IPS-NIHi11 (cell line): ENCODE results near the gene CPN2.

Source experiments
- DNase-seq: peaks from one replicate; pipeline ENCODE4 v3.0.0; 2012; ENCODE audit warnings: mixed read lengths, low spot score

The CPN2 gene

DNA sequence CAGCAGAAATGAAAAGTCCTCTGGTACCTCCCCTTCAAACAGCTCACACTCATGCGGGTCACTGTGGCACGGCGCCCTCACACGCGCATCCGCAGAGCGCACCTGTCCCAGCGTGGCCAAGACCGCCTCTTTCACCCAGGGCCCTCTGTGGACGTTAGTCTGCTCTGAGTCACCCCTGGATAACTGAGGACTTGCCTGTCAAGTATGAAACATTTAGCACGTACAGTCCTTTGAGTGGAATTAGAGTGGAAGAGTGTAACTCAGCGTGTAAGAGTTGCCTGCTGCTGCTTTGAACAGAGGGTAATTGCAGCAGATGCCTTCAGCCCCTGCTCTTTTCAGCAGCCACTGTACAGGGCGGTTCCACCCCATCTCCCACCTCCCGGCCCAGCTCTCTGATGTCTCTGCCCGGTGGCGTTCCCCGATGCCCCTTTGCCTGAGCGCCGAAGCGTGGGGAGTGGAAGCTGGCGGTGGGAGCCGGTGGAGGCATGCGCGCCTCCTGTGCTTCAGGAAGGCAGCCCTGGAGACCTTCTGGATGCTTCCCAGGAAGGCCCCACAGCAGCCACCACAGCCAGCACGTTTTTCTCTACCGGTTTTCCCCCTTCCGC lies 23.0 kb downstream of the CPN2 start:
- DNase-seq: no peak

DNA sequence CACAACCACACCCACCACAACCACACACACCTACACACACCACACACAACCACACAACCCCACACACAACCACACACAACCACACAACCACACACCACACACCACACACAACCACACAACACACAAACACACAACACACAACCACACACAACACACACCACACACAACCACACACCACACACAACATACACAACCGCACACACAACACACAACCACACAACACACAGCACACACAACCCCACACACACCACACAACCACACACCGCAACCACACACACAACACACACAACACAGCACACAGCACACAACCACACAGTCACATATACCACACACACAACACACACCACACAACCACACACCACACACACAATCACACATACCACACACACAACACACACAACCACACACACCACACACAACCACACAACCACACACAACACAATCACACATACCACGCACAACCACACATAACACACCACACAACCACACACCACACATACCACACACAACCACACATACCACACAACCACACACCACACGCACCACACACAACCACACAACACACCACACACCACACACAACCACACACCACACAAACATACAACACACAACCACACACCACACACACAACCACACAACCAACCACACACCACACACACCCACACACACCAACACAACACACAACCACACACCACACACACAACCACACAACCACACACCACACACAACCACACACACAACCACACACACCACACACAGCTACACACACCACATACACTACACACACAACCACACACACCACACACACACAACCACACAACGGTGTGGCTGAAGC lies 23.7 kb downstream of the CPN2 start:
- DNase-seq: no peak

DNA sequence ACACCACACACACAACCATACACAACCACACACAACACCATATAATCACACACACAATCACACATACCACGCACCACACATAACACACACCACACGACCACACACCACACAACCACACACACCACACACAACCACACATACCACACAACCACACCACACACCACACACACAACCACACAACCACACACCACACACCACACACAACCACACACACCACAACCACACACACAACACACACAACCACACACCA lies 24.2 kb downstream of the CPN2 start:
- DNase-seq: no peak

DNA sequence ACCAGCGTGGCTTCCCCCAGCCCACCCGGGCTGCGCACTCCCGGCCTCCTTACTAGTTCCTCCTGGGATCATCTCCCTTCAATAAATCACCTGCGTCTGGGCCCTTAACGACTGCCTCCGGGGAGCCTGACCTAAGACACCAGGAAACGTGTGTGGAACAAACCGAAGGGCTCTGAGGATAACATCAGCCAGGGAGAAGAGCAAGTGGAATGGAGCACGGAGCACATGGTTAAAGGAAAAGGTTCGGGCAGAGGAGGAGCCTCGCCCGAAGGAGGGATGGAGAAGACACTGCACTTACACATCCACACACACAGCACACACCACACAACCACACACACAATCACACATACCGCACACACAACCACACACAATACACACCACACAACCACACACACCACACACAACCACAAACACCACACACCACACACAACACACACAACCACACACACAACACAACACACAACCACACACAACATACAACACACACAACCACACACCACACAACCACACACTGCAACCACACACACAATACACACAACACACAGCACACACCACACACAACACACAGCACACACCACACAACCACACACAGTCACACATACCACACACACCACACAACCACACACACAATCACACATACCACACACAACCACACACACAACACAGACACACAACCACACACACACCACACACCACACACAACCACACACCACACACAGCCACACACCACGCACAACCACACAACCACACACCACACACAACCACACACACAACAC lies 24.7 kb downstream of the CPN2 start:
- no peak for DNase-seq

DNA sequence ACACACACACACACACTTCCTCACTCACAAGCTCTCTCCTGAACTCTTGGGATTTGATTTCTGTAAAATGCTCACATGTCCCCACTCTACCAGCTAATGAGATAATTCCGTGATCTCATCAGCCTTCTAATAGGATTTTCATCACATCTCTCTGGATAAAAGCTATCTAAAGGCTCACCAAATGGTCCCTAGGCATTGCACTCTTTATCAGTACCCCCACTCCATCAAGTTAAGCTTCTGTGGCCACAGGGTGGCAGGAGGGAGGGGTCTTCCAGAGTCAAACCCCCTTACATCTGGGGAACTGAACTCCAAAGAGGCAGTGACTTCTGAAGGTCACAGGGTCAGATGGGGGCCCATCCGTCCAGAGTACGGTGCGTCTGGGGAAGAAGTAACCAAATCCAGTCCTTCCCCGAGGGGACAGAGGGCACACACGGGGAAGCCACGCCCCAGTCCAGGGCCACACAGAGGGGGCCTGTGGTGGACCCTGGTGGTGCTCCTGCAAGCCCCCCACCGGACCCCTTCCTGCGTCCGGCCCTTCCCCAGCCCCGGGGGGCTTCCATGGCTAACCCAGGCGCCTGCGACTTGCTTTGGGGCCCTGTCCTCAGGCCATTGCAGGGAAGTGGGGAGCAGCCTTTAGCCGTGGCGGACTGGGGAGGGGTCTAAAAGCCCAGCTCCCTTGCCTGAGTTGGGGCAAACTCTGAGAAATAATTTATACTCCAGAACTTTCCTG lies 25.5 kb downstream of the CPN2 start:
- no peak for DNase-seq

DNA sequence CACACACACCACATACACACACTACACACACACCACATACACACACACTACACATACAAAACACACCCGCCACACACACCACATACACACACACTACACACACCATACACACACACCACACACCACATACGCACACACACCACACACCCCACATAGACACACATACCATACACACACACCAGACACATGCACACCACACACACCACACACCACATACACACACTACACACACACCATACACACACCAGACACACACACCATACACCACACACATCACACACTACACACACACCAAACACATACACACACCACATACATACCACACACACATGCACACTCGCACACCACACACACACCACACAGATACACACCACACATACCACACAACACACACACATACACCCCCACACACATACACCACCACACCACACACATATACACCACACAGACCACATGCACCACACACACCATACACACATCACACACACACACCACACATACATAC lies 26.3 kb downstream of the CPN2 start:
- DNase-seq: no peak

DNA sequence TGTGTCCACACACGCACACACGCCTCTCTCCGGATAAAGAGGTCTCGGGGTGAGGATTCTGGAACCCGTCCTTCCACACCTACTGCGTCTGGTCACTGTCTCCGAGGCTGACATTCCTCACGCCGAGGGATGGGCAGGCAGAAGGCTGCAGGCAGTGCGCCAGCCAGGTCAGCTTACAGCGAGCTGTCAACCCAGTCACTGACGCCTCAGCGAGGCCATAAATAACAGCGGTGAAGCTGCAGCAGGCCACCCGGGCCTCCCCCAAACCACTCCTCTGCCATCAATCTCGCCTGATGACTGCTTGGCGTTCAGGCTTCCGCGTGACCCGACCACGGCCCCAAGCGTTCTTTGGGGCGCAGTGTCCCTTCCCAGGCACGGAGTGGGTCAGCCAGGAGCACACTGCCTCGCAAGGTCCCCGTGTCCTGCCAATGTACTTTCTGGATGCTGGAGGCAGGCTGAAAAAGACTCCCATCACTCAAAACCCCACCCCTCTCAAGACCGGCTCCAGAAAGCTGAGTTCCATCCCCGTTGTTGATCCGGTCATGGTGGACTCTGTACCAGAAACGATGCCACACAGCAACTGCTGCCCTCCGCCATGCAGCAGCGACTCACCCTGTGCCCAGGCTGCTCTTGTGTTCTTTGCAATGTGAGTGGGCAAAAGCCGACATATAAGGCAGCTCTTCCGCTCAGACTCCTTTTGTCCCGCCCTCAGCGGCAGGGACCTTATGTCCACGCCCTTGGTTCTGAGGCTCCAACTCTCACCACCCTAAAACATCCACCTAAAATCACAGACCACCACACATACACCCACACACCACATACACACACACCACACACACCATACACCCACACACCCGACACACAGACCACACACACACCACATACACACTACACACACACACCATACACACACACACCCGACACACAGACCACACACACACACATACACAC lies 27.1 kb downstream of the CPN2 start:
- no peak for DNase-seq

DNA sequence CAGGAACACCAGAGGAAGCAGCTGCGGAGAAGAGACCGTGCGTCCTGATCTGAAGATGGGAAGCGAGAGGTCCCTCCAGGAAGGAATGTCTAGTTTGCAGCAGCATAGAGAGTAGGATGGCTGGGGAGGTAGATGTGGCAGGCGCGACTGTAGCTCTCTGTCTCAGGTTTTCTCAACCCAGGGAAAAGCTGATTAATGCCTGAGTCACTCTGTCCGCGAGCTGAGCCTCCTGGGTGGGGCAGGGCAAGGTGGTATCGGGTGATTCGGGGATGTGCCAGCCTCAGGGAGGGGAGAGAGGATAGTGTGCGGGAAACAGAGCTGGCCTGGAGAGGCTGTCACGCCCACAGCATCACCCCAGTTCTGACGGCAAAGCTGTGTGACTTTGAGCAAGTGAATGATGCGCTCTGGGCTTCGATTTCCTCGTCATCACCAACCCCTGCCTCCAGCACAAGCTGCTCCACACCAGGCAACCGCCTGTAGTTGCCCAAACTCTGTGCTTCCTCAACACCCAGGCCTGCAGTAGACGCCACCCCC lies 28.4 kb downstream of the CPN2 start:
- no peak for DNase-seq

DNA sequence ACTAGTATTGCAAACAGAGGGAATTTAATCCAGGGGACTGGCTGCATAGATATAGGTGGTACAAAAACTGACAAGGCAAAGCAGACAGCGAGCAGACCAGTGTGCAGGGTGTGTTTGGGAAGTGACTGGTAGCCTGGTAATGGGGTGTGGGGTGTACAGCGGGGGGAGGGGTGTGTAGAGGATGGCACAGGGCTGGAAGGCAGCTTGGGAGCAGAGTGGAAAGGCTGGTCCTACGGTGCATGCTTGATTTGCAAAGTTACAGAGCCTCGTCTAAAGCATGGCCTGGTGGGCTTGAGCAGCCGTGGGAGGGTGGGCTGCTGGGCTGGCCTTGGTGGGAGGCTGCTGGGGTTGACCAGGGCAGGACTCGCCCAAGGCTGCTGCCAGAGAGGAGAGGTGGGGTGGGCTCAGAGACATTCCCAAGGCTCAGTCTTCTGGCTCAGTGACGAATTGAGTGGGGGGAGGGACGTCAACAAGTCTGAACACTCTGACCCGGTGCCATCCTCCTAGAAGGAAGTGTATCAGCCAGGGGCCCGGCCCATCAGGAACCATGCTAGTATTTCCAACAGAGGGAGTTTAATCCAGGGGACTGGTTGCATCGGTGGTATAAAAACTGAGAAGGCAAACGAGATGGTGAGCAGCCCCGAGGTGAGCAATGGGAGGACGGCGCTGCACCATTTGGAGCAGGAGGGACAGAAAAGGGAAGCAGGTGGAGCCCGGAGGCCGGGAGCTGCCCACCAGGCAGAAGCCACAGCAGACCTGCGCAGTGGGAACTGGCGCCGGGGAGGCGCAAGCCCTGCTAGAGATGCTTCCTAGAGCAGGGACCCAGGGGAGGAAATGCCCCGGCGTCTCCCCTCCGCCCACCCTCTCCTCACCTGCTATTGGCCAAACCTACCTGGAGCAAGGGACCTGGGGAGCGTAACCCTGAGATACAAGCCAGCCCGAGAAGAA lies 29.2 kb downstream of the CPN2 start:
- DNase-seq: no peak

DNA sequence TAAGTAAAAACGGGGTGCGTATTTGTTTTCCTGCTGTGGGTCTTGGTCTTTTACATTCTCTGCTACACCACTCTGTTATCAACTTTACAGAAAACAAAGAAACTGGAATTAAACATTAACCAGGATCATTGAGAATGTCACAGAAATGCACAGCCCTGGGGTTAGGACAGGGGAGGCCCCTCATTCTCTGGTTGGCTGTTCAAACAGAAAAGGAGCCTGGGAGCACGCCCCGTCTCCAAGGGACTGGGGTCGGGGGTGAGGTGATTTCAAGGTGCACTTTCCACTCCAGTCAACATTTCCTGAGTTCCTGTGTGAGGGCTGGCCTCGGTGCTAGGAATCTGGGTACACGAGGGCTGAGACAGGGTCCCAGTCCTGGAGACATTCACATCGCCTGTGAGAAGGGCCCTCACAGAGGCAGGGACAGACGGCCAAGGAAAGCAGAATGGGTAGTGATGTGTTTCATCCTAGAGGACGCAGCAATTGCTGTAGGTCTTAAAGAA lies 30.3 kb downstream of the CPN2 start:
- no peak for DNase-seq

DNA sequence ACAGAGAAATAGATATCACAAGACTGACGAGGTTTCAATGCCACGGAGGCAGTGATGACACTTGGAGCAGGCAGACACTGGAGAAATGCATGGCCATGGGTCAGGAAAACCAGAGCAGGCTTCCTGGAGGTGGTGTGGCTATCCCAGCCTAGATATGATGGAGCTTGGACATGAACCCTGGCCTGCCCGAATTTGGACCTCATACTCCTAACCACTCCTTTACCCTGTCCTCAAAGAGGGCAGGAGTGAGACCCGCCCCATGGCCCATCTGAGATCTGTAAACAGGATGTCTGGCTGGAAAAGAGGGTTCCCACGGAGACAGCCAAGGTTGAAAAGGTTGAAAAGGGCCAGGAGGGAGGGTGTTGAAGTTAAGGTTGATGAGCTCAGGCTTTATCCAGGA lies 31.0 kb downstream of the CPN2 start:
- DNase-seq: no peak

DNA sequence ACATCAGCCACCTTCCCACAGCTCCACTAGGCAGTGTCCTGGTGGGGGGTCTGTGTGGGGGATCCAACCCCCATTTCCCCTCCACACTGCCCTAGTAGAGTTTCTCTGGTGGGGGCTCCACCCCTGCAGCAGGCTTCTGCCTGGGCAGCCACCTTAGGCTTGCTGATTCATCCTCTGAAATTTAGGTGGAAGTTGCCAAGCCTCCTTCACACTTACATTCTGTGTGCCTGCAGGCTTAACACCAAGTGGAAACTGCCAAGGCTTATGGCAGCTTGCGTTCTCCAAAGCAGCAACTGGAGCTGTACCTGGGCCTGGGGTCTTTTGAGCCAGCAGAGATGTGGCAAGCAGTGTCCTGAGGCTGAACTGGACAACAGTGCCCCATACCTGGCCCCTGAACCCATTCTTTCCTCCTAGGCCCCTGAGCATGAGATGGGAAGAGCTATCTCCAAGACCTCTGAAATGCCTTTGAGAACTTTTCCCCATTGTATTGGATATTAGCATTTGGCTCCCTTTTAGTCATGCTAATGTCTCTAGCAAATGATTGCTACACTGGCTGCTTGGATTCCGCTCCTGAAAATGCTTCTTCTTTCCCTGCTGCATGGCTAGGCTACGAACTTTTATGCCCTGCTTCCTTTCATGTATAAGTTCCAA lies 32.5 kb downstream of the CPN2 start:
- DNase-seq: no peak

DNA sequence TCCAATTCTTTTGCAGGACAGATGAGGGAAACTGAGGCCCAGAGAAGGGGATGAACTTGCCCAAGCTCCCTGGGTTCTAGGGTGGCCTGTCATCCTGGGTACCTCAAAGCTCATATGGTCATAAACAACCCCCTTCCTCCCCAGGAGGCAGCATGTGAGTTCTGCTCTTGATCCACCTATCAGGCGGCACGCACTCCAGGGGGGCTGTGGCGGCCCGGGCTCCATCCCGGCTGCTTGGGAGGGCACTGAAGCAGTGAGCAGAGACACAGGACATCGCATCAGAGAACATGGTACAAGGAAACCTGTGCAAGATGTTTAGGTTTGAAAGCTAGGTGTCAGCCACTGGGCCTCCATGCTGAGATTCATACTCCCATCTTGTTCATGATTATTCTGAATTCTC lies 34.2 kb downstream of the CPN2 start:
- DNase-seq: no peak

DNA sequence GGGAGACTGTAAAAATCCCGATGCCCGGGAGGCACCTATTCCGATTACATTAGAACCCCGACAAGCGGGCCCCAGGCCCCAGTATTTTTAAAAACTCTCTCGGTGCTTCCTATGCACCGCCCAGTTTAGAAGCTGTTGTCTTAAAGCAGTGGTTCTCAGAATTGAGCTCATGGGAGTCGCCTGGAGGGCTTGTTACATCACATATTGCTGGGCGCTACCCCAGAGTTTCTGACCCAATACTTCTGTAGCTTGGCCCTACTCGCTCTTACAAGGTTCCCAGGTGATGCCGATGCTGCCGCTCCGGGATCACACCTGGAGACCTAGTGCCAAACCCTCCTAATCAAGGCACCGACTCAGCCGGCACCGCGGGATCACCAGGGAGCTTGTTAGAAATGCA lies 35.2 kb downstream of the CPN2 start:
- DNase-seq: no peak

DNA sequence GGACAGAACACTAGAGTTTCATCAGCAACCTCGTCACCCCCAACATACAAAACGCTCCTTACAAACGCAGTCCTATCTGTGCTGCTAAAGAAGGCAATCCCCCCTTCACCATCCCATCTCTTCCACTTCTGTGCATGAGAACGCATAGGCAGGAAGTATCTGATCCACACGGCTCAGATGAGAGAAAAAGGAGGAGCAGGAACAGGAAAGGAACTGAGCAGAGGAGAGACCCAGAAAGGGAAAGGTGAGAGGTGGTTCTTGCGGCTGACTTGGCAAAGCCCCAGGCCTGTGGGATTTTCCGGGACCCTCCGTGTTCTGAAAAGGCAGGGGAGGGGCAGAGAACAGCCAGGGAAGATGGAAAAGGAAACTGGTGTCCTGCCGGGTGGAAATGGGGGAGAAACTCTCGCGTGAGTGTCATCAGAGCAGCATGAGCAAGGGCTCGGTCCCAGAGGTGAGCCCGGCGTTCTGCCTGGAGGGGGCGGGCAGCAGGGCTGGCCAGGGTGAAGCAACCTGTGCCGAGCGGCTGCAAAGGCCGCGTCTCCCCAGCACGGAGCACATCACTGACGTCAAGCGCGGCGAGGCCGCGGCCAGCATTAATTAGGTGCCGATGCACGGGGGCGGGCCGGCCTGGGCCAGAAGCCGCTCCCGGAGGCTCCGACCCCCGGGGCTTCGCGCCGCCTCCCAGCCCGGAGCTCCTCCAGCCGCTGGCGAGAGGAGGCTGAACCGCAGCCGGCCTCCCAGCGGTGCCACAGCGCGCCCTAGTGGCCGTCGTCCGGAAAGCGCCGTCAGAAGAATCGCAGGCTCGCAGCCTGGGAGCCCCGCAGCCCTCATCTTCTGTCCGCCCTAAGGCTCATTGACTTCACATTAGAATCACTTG lies 35.8 kb downstream of the CPN2 start:
- peak; percentile 97 for DNase-seq

DNA sequence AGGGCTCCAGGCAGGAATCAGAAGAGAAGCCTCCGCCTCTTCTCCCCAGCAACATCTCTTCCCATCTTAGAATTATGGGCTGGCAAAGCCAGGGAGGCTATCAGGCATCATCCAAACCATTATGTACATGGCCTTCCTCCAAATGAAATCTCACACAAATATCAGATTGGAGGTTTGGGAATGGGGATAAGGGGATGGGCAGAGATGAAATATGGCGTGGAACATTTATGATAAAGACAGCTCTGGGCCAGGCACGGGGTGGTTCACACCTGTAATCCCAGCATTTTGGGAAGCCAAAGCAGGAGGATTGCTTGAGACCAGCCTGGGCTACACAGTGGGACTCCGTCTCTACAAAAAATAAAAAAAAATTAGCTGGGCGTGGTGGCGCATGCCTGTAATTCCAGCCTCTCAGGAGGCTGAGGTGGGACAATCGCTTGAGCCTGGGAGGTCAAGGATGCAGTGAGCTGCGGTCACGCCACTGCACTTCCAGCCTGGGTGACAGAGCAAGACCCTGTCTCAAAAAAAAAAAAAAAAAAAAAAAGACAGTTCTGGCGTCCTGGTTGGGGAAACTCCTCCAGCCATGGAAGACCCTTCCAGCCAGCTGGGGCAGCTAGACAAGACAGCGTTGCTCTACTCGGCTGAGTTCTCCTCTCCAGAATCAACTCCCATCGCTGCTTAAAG lies 36.6 kb downstream of the CPN2 start:
- DNase-seq: no peak

DNA sequence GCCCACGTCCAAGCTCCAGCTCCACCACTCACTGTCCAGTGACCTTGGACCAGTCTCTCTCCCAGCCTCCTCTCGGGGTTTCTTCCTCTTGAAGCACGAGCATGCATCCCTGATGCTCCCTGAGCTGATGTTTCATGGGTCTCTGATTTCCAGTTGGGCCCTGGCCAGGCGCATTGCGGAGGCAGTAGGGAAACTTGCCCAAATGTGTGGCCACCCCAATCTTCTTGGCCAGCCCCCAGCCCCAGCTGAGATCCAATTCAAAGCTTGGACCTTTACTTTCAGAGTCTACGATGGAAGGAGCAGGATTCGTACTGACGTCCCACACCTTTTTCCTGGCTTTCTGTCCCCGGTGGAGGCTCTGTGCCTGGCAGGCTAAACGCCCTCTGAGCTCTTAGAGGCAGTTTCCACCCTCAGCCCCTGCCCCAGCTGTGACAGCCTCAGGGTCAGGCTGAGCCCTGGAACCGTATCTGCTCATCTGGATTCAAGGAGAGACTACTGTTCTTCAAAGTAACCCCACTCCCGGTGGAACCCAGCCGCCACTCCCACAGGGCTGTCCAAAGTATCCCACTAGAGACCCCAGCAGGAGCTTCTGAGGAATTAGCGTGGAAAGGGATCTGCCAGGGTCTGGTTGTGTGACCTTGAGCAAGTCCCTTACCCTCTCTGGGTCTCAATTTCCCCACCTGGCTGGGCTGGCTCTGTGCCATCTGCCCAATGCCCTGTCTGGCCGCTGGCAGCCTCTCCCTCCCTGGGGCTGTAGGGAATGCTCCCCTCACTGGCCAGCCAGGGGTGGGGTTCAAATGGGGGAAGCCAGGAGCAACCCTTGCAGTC lies 37.4 kb downstream of the CPN2 start:
- DNase-seq: no peak
